Measurements from ENCODE around the gene B9D1. TPM values are rescaled to one million over a fixed set of nuclear protein-coding genes. Genes with fewer than 3 reads are reported as not detected.

Gene B9D1
- total RNA-seq, 1 experiment from 2014 or later = 20.0 TPM

- Histone ChIP-seq H3K9ac (ENCODE audit: low read length) (no peak overlapping the region), H3K79me2 (ENCODE audit: insufficient read depth, low read length) (no peaks in the 10 kb centered on the region), H3K9me2 (ENCODE audit: insufficient read depth) (no peaks in the 10 kb centered on the region), H3K4me3 (replicated peaks in 1 of 2; ENCODE audit: low read depth in 1 of 2, low read length in 2 of 2) (no peak overlapping the region), H3K4me1 (ENCODE audit: control insufficient read depth in 1 of 2, insufficient read depth in 2 of 2, low read length in 2 of 2) (peaks cover 13 to 22% of the 10 kb centered on the region in 2 experiments), H4K20me1 (ENCODE audit: insufficient read depth) (no peaks in the 10 kb centered on the region), H3K36me3 (ENCODE audit: control insufficient read depth in 1 of 2, insufficient read depth in 2 of 2, low read length in 2 of 2) (peaks cover 5 to 13% of the 10 kb centered on the region in 2 experiments; a peak in 3 of 4 replicates), H2AFZ (ENCODE audit: low read depth, low read length, poor library complexity, severe bottlenecking) (no peak overlapping the region), H3K27ac (ENCODE audit: low read depth, low read length) (no peak overlapping the region), H3K9me3 (ENCODE audit: control insufficient read depth in 1 of 2, insufficient read depth in 1 of 2, low read depth in 1 of 2, low read length in 2 of 2) (0 out of 4 replicates have a peak, but pooled peaks cover 0 to 3% of the 10 kb centered on the region in 2 experiments), H3K27me3 (ENCODE audit: insufficient read depth, low read length) (no peaks in the 10 kb centered on the region), H3K4me2 (ENCODE audit: low read length) (no peak overlapping the region)
- no TSS peak for BruUV-seq (replicated peaks)
- intact Hi-C loops (cut with micrococcal nuclease) = no loop called here
- ATAC-seq (no peak), DNase-seq (ENCODE audit: low read depth, low spot score) (no peak)
- no peak for TF ChIP-seq FOSL1 (IDR thresholded peaks at IDR 0.05; ENCODE audit: low read depth)
- TF ChIP-seq ZNF274 (IDR thresholded peaks at IDR 0.05; ENCODE audit: low read depth, low read length) = no peak
- ChIA-PET POLR2A (no interaction called here), CTCF (no interaction called here), RAD21 (ENCODE audit: low non-redundant PET in 1 of 2, low total read pairs in 2 of 2, uncharacterized antibody in 2 of 2, unreplicated experiment in 2 of 2) (no interaction called here)
These were observed 42.6 kb downstream of the B9D1 start for GRCh38 chr17:19319771-19320505.

- BruUV-seq (replicated peaks) = no TSS peak
- intact Hi-C loops (cut with micrococcal nuclease) = no loop called here
- no peak for DNase-seq (ENCODE audit: low read depth, low spot score)
These were observed 43.9 kb downstream of the B9D1 start for GRCh38 chr17:19318611-19319010.

More at GRCh38 chr17:19318611-19319010, 43.9 kb downstream of the B9D1 start:
- Histone ChIP-seq H3K27me3 (ENCODE audit: insufficient read depth, low read length) (no peaks in the 10 kb centered on the region), H3K4me3 (replicated peaks in 1 of 2; ENCODE audit: low read depth in 1 of 2, low read length in 2 of 2) (no peak overlapping the region), H3K27ac (ENCODE audit: low read depth, low read length) (no peak overlapping the region), H3K9ac (ENCODE audit: low read length) (no peak overlapping the region), H3K79me2 (ENCODE audit: insufficient read depth, low read length) (no peaks in the 10 kb centered on the region), H4K20me1 (ENCODE audit: insufficient read depth) (no peaks in the 10 kb centered on the region), H3K4me2 (ENCODE audit: low read length) (no peak overlapping the region), H3K9me3 (ENCODE audit: control insufficient read depth in 1 of 2, insufficient read depth in 1 of 2, low read depth in 1 of 2, low read length in 2 of 2) (no peaks in the 10 kb centered on the region), H3K4me1 (ENCODE audit: control insufficient read depth in 1 of 2, insufficient read depth in 2 of 2, low read length in 2 of 2) (peaks cover 13 to 25% of the 10 kb centered on the region in 2 experiments), H3K36me3 (ENCODE audit: control insufficient read depth in 1 of 2, insufficient read depth in 2 of 2, low read length in 2 of 2) (peaks cover 2 to 18% of the 10 kb centered on the region in 2 experiments; a peak in 3 of 4 replicates), H3K9me2 (ENCODE audit: insufficient read depth) (no peaks in the 10 kb centered on the region), H2AFZ (ENCODE audit: low read depth, low read length, poor library complexity, severe bottlenecking) (no peak overlapping the region)
- ATAC-seq = no peak
- ChIA-PET RAD21 (ENCODE audit: low non-redundant PET in 1 of 2, low total read pairs in 2 of 2, uncharacterized antibody in 2 of 2, unreplicated experiment in 2 of 2) (no interaction called here), POLR2A (interaction anchor here (0.7 kb wide), 1 partner anchor 20 kb away, joined by 4 read pairs; no protein-coding TSS in a partner anchor), CTCF (interaction anchor here (0.7 to 1.1 kb wide), 3 partner anchors 19 to 338 kb away, joined by 3 to 4 read pairs (median 3); no protein-coding TSS in a partner anchor)
- no peak for TF ChIP-seq JUND (IDR thresholded peaks at IDR 0.05)
- no peak for TF ChIP-seq ATF3 (IDR thresholded peaks at IDR 0.05)
- no peak for TF ChIP-seq ZNF274 (IDR thresholded peaks at IDR 0.05; ENCODE audit: low read depth, low read length)
- no peak for TF ChIP-seq YY1 (IDR thresholded peaks at IDR 0.05; ENCODE audit: extremely low read depth, insufficient replicate concordance, low read depth, low read length)
- TF ChIP-seq MAX (IDR thresholded peaks at IDR 0.05) = no peak

All from HCT116 (cell line).